Tibial nerve (tissue), 4 donors: ENCODE data around the gene MAPK8IP3. TPM values are rescaled to one million over a fixed set of nuclear protein-coding genes. Genes with fewer than 3 reads are reported as not detected.

ENCODE experiments used
- DNase-seq, 2 donors: peaks; one replicate each; pipeline ENCODE4 v3.0.0-alpha.2; 2019; ENCODE audit warnings: low spot score in 2 of 2
- H3K27ac ChIP-seq, 4 donors: fragments of 200-600 bp; sonication (generic) in 3 of 4; one replicate each; pipeline ENCODE4 v1.5.1; 2017 to 2019; ENCODE audit warnings: mild to moderate bottlenecking in 1 of 4
- H3K27me3 ChIP-seq, 2 donors: fragments of 200-600 bp; sonication (generic) in 1 of 2; one replicate each; pipeline versions ENCODE4 v1.5.1 to v1.6.0; 2017 to 2019
- H3K36me3 ChIP-seq, 3 donors: fragments of 200-600 bp; sonication (generic); one replicate each; pipeline ENCODE4 v1.5.1; 2018 to 2019
- H3K4me1 ChIP-seq, 4 donors: fragments of 200-600 bp; sonication (generic) in 3 of 4; one replicate each; pipeline ENCODE4 v1.5.1; 2017 to 2019
- H3K4me3 ChIP-seq, 4 donors: fragments of 200-600 bp; sonication (generic) in 3 of 4; one replicate each; pipeline ENCODE4 v1.5.1; 2017 to 2019; ENCODE audit warnings: mild to moderate bottlenecking in 1 of 4, moderate library complexity in 1 of 4
- H3K9me3 ChIP-seq, 4 donors: fragments of 200-600 bp; sonication (generic) in 3 of 4; one replicate each; pipeline ENCODE4 v1.5.1; 2017 to 2019
- EP300 ChIP-seq, 2 donors: sonication (generic); formaldehyde crosslinking; IDR thresholded peaks; one replicate each; pipeline ENCODE4 v1.6.1; 2017; ENCODE audit warnings: antibody characterized with exemption in 2 of 2, mild to moderate bottlenecking in 1 of 2
- POLR2A ChIP-seq, 2 donors: fragments of 450-650 bp; IDR thresholded peaks; one replicate each; pipeline ENCODE4 v1.6.1; 2017; ENCODE audit warnings: antibody characterized with exemption in 2 of 2, mild to moderate bottlenecking in 2 of 2, moderate library complexity in 2 of 2
- WGBS, 2 donors: methylation state at CpG; one replicate each; pipeline ENCODE4 v1.1.5; 2018; 5-methylcytosine and 5-hydroxymethylcytosine counted together
- total RNA-seq, 4 donors: library from RNA; depleted of rRNA; stranded (reverse); fragments of >200 nt; gene quantifications; one replicate each; pipeline ENCODE4 v1.1.0, GENCODE V29; 2016
- TF ChIP-seq, protein P1 (sequence below), 5 experiments: fragments of 200-600 bp in 3 of 5; fragments of 450-650 bp in 2 of 5; sonication (generic) in 3 of 5; IDR thresholded peaks; one replicate each; pipeline ENCODE4 v1.5.1; 2016 to 2019; ENCODE audit warnings: antibody characterized with exemption in 5 of 5, mild to moderate bottlenecking in 3 of 5, moderate library complexity in 2 of 5

MAPK8IP3 gene
- total RNA-seq, 4 donors from 2014 or later, result 92.6 to 188 (median 99.5) TPM

DNA sequence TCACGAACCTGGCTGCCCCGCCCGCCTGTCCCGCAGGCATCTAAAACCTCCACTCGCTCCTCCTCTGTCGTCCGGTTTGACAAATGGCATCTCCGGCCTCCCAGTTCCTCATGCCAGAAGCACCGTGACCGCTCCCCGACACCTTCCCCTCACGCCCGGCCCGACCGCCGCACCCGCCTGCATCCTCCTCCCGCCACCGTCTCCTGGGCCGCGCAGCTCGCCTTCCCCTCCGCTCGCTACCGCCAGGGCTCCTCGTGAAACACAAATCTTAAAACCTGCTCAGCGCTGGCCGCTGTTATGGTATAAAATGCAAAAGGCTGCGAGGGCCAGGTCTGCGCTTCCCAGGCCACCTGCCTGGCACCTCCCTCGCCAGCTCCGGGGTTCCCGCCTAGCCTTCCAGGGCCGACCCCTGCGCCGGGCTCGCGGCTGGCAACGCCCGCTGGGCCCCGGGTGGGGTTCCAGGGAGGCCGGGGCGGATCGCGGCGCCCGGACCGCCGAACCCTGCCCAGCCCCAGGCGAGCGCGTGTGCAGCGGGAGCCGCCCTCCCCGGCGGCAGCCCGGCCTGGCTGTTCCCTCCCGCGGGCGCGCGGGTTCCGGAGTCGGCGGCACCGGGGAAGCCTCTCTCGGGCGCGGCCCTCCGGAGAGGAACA lies 75.9 kb downstream of the MAPK8IP3 start:
- no peak for TF ChIP-seq EP300 (IDR thresholded peaks at IDR 0.05)
- TF ChIP-seq, protein P1, sequence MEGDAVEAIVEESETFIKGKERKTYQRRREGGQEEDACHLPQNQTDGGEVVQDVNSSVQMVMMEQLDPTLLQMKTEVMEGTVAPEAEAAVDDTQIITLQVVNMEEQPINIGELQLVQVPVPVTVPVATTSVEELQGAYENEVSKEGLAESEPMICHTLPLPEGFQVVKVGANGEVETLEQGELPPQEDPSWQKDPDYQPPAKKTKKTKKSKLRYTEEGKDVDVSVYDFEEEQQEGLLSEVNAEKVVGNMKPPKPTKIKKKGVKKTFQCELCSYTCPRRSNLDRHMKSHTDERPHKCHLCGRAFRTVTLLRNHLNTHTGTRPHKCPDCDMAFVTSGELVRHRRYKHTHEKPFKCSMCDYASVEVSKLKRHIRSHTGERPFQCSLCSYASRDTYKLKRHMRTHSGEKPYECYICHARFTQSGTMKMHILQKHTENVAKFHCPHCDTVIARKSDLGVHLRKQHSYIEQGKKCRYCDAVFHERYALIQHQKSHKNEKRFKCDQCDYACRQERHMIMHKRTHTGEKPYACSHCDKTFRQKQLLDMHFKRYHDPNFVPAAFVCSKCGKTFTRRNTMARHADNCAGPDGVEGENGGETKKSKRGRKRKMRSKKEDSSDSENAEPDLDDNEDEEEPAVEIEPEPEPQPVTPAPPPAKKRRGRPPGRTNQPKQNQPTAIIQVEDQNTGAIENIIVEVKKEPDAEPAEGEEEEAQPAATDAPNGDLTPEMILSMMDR (IDR thresholded peaks at IDR 0.05), result no peak
- no peak for TF ChIP-seq POLR2A (IDR thresholded peaks at IDR 0.05)
- H3K36me3 ChIP-seq, result peaks cover 0 to 62% (median 0%) of the 10 kb centered on the region in 3 donors
- no peaks in the 10 kb centered on the region for H3K9me3 ChIP-seq
- WGBS, 2 donors, result 1% methylated on average over 31 to 47 of the region's 70 CpGs
- H3K4me3 ChIP-seq, result peak overlapping the region; percentile 80 to 93 (median 88)
- H3K27ac ChIP-seq, result peak overlapping the region; percentile 74 to 91 (median 86)
- DNase-seq, result no peak
- H3K27me3 ChIP-seq, result no peaks in the 10 kb centered on the region
- H3K4me1 ChIP-seq, result peaks cover 0 to 62% (median 27%) of the 10 kb centered on the region in 4 donors

DNA sequence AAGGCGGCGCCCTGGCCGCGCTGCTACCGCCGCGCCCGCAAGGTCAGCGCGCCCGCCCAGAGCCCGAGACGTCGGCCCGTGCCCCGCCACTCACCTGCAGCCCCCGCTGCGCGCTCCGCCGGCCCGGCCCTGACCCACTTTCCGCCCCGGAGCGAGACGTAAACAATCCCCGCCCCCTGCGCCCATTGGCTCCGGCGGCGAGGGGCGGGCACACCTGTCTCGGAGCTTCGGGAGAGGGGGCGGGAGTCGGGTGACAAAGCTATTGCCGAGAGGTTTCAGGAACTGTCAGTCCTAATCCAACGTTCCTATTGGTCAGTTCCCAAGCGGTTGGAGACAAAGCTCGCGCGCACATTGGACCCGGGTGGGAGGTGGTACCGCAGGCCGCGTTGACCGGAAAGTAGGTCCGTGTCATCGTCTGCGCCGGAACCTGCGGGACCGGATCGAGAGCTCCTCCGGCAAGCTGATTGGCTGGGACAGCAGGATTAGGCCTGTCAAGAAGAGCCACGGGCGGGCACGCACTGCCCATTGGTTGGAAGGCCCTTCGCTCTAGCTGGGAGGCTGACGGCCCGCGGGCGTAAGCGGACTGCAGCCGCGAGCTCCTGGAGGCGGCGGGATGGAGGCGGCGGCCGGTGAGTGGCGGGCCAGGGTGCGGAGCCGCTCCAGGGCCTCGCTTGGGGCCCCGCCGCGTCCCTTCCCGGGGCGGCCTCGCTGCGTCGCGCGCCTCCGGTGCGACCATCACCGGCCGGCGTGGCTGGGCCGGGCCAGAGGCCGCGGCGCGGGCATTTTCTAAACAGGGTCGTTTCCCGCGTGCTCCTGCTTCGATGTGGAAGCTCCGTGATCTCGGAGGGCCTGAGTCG lies 76.6 kb downstream of the MAPK8IP3 start, which contains the start of the genes NUBP2 and SPSB3:
TSS of gene NUBP2 (plus strand) at position 553 of the 857 bp plus-strand sequence. CDS start at position 614, 61 bp downstream.
TSS of gene SPSB3 (minus strand) at position 164 of the 857 bp plus-strand sequence. CDS start 1,088 bp downstream, outside the sequence.
- Histone ChIP-seq H3K9me3 (no peaks in the 10 kb centered on the region), H3K36me3 (peaks cover 0 to 62% (median 0%) of the 10 kb centered on the region in 3 donors), H3K27ac (peak within 1 kb of the TSS; percentile 74 to 91 (median 86)), H3K4me3 (peak within 1 kb of the TSS; percentile 84 to 94 (median 93)), H3K4me1 (peaks cover 0 to 63% (median 27%) of the 10 kb centered on the region in 4 donors), H3K27me3 (no peaks in the 10 kb centered on the region)
- TF ChIP-seq EP300 (IDR thresholded peaks at IDR 0.05) (peak; percentile 82 to 96), POLR2A (IDR thresholded peaks at IDR 0.05) (peak; percentile 47 to 76)
- TF ChIP-seq, protein P1 (IDR thresholded peaks at IDR 0.05), result peak in 2 of 5 experiments; percentile 6 to 41
- DNase-seq, result peak; percentile 97 to 99
- 0 to 2% methylated on average over 9 to 82 of the region's 102 CpGs for WGBS, 2 donors

DNA sequence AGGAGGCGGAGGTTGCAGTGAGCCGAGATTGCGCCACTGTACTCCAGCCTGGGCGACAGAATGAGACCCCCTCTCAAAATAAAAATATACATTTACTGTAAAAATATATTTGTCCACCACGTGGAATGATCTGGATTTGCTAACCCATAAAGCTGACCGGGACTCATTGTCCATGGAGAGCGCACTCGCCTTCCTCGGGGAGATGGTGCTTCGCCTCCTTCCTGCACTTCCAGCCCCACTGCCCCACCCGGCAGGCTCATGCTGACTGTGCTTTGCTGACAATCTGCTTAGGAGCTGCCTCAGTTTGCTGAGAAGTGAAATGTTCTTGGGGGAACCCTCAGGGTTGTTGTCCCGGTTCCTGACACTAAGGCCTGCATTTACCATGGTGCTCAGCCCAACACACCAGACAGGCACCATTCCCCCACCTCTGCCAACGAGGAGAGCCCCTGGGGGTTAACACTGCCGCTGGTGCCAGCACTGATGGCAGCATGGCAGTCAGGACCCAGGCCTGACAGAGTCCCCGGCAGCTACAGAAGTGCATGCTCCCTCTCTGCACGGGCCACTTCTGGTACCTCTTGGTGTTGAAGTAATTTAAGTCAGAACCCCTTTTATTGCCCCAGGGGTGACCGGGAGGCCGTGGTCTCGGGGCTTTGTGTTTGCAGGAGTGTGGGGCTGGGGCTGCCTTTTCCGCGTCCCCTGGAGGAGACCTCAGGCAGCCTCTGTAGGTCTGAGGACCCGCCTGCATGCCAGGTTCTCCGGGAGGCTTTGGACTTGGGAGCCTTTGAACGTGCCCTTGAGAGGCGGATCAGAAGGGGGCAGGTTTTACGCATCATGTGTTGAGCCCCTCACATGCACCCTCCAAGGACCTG lies 79.2 kb downstream of the MAPK8IP3 start:
- Histone ChIP-seq H3K27me3 (no peaks in the 10 kb centered on the region), H3K9me3 (no peaks in the 10 kb centered on the region), H3K4me3 (no peak overlapping the region), H3K36me3 (peaks cover 0 to 62% (median 6%) of the 10 kb centered on the region in 3 donors), H3K27ac (no peak overlapping the region), H3K4me1 (peaks cover 0 to 65% (median 27%) of the 10 kb centered on the region in 4 donors)
- no peak for DNase-seq
- WGBS, 2 donors, result 84 to 86% methylated on average over 26 of the region's 26 CpGs
- TF ChIP-seq, protein P1 (IDR thresholded peaks at IDR 0.05), result no peak
- TF ChIP-seq EP300 (IDR thresholded peaks at IDR 0.05) (no peak), POLR2A (IDR thresholded peaks at IDR 0.05) (no peak)

DNA sequence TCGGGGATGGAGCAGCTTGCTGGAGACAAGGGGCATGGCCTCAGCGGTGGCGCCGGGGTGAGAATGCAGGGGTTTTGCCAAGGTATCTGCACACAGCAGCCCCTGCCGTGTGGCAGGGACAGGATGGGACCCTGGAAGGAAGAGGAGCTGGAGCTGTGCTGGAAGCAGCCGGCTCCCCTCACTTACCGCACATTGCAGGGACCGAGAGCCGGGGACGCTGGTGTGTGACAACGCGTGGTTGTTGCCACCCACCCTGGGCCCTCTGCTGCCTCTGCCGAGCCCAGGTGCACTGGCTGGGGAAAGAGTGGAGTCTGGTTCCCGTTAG lies 79.8 kb downstream of the MAPK8IP3 start:
- no peaks in the 10 kb centered on the region for H3K9me3 ChIP-seq
- H3K27me3 ChIP-seq, result no peaks in the 10 kb centered on the region
- peaks cover 0 to 59% (median 26%) of the 10 kb centered on the region in 4 donors for H3K4me1 ChIP-seq
- TF ChIP-seq EP300 (IDR thresholded peaks at IDR 0.05), result no peak
- no peak for TF ChIP-seq POLR2A (IDR thresholded peaks at IDR 0.05)
- TF ChIP-seq, protein P1 (IDR thresholded peaks at IDR 0.05), result no peak
- H3K27ac ChIP-seq, result no peak overlapping the region
- WGBS, 2 donors, result 83 to 86% methylated on average over 14 of the region's 14 CpGs
- H3K36me3 ChIP-seq, result peaks cover 0 to 62% (median 6%) of the 10 kb centered on the region in 3 donors
- H3K4me3 ChIP-seq, result no peak overlapping the region
- no peak for DNase-seq
